Measurements from ENCODE around the gene PLA2G4E.
A peak's percentile ranks its signal among the peaks of the same experiment; 100 is the strongest.

Gene PLA2G4E

GRCh38 chr15:42034628-42035434 is 14.0 kb upstream of the PLA2G4E start:
- TF ChIP-seq CTCF (IDR thresholded peaks at IDR 0.05; ENCODE audit: insufficient read depth, low read depth, low read length, missing control alignments): no peak
- DNase-seq (ENCODE audit: low read depth): no peak
- H3K4me3 ChIP-seq (ENCODE audit: low read depth, low read length): peak overlapping the region; percentile 57

- DNase-seq (ENCODE audit: low read depth): peak; percentile 60
- H3K4me3 ChIP-seq (ENCODE audit: low read depth, low read length): no peak overlapping the region
- no peak for TF ChIP-seq CTCF (IDR thresholded peaks at IDR 0.05; ENCODE audit: insufficient read depth, low read depth, low read length, missing control alignments)
Observed at GRCh38 chr15:42033214-42033873, 12.5 kb upstream of the PLA2G4E start.

GRCh38 chr15:42032376-42033213 is 11.8 kb upstream of the PLA2G4E start:
- DNase-seq (ENCODE audit: low read depth): peak; percentile 35
- no peak for TF ChIP-seq CTCF (IDR thresholded peaks at IDR 0.05; ENCODE audit: insufficient read depth, low read depth, low read length, missing control alignments)
- no peak overlapping the region for H3K4me3 ChIP-seq (ENCODE audit: low read depth, low read length)

- TF ChIP-seq CTCF (IDR thresholded peaks at IDR 0.05; ENCODE audit: insufficient read depth, low read depth, low read length, missing control alignments): no peak
- DNase-seq (ENCODE audit: low read depth): no peak
- H3K4me3 ChIP-seq (ENCODE audit: low read depth, low read length): no peak overlapping the region
Observed at GRCh38 chr15:42031198-42031915, 10.5 kb upstream of the PLA2G4E start.

- TF ChIP-seq CTCF (IDR thresholded peaks at IDR 0.05; ENCODE audit: insufficient read depth, low read depth, low read length, missing control alignments): no peak
- DNase-seq (ENCODE audit: low read depth): no peak
- no peak overlapping the region for H3K4me3 ChIP-seq (ENCODE audit: low read depth, low read length)
Observed at GRCh38 chr15:42027521-42027920, 6.7 kb upstream of the PLA2G4E start.

- no peak overlapping the region for H3K4me3 ChIP-seq (ENCODE audit: low read depth, low read length)
- DNase-seq (ENCODE audit: low read depth): no peak
- no peak for TF ChIP-seq CTCF (IDR thresholded peaks at IDR 0.05; ENCODE audit: insufficient read depth, low read depth, low read length, missing control alignments)
Observed at GRCh38 chr15:42024303-42024702, 3.5 kb upstream of the PLA2G4E start.
